Dendritic cell treated with granulocyte-macrophage colony-stimulating factor and Interleukin-4, amounts not matched to agents 40 ng/mL and 50 ng/mL, for 4 days (primary cell): ENCODE results near the gene GRIK4.

Experiments used
- H3K27ac Mint-ChIP-seq: one replicate; pipeline ENCODE4 v1.8.0; 2022; ENCODE audit warnings: mild to moderate bottlenecking, mixed read lengths
- H3K27me3 Mint-ChIP-seq: one replicate; pipeline ENCODE4 v1.8.0; 2022; ENCODE audit warnings: mild to moderate bottlenecking, mixed read lengths
- H3K36me3 Mint-ChIP-seq: one replicate; pipeline ENCODE4 v1.8.0; 2022; ENCODE audit warnings: low read depth, mixed read lengths
- H3K4me1 Mint-ChIP-seq: one replicate; pipeline ENCODE4 v1.8.0; 2022; ENCODE audit warnings: low read depth, mixed read lengths
- H3K4me3 Mint-ChIP-seq: one replicate; pipeline ENCODE4 v1.8.0; 2022; ENCODE audit warnings: mild to moderate bottlenecking, moderate library complexity, mixed read lengths
- H3K9me3 Mint-ChIP-seq: one replicate; pipeline ENCODE4 v1.8.0; 2022; ENCODE audit warnings: mixed read lengths
- intact Hi-C: fragments of 100-400 bp; cut with micrococcal nuclease; formaldehyde crosslinking; loops from one replicate; pipeline ENCODE4 v1.15.0; 2022

GRIK4 gene

DNA sequence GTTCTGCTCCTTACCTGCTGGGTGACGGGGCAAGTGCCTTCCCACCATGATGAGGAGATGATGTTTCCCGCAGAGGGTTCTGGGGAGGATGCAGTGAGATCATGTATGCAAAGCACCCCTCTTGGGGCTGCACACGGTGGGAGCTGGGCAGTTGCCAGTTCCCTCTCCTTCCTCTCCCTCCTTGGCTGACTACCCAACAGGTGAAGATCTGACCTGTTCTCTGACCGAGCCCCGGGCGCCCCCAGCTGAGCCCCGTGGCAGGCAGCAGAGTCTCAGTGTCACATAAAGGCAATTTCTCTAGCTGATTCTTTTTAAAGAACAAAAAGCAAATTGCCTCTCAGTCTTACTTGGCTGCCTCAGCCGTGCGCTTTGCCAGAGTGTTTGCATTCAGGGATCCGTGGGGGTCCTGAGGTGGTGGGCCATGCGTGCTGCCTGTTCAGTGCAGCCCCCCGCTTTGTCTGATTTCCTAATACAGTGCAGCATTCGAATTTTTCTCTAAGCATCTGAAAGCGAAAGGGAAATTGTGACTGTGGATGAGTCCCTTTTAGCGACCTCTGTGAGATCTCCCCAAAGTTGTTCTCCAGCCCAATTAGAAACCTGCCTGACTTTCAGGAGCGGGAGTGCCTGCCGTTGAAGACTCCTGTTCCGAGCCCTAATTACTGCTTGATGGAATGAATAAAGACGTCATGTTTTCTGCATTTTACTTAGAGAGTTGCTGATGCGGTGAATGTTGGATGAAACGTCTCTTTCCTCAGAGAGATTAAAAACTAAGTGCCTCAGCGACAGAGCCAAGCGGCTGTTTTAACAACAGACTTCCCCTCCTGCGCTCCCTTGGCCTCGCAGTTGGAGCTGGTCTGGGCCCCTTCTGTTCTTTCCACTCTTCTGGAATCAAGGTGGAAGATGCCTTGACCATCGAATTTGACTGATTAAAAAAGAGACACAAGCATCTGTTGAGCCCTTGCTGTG is 86.0 kb downstream of the GRIK4 start:
- no peak overlapping the region for H3K4me3 Mint-ChIP-seq
- H3K27ac Mint-ChIP-seq, result no peak overlapping the region
- H3K9me3 Mint-ChIP-seq, result no peaks in the 10 kb centered on the region
- intact Hi-C loops, result no loop called here
- H3K36me3 Mint-ChIP-seq, result no peaks in the 10 kb centered on the region
- peaks cover 14% of the 10 kb centered on the region for H3K27me3 Mint-ChIP-seq
- no peaks in the 10 kb centered on the region for H3K4me1 Mint-ChIP-seq

DNA sequence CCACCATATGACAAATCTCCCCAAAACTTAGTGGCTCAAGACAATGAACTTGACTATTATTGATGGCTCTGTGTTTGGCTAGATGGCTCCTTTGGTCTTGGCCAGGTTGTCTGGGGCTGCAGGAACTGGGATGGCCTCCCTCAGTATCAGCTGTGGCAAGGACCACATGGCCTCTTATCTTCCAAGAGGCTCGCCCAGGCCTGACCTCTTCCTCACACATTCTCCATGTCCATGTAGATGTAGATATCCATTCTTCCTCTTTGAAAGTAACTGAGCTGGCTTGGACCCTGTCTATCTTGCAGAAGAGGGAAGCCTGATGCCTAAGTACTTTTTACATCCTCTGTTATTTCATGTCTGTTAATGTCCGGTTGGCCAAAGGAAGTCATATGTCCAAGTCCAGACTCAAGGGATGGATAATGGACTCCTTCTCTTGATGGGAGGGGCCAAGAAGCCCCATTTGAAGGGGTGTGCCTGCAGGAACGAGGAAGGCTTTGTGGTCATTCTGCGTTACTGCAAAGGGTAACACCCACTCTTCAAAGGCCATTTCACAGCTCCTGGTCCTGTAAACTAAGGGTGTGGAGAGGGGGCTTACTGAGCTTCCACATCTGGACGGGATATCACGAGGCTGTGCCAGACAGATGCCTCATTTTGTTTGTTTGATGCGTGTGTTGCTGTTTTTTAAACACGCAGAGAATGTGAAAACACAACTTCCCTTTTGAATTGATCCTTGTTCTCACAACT is 87.1 kb downstream of the GRIK4 start:
- Mint-ChIP-seq H3K27me3 (peaks cover 6% of the 10 kb centered on the region), H3K27ac (no peak overlapping the region), H3K4me3 (no peak overlapping the region), H3K4me1 (no peaks in the 10 kb centered on the region), H3K36me3 (no peaks in the 10 kb centered on the region), H3K9me3 (no peaks in the 10 kb centered on the region)
- intact Hi-C loops, result no loop called here

DNA sequence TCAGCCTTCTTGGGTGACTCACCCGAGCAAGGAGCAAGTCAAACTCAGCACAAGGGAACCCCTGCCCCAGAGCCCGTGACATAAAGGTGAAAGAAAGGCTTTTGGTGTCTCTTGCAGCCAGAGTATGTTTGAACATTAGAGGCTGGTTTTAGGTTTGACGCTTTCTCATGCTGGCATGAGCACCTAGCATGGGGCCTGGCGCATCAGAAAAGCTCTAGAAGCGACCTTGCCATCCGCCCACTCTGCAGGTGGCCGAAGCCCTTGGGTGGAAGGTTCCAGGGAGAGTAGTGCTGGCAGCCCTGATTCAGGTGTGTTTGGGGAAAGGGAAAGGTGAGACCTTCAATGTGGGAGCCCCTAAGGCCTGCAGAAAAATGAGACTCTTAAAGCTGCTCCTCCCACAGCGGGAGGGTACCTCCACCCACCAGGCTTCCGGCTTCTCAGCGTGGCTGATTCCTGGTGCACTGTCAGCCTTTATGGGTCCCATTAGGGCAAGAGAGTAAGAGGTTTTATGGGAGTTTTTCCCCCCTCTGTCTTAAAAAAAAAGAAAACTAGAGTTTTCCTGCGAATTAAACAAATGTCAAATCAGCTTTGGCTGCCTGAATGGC is 88.4 kb downstream of the GRIK4 start:
- Mint-ChIP-seq H3K36me3 (no peaks in the 10 kb centered on the region), H3K4me1 (no peaks in the 10 kb centered on the region), H3K4me3 (no peak overlapping the region), H3K9me3 (no peaks in the 10 kb centered on the region), H3K27ac (no peak overlapping the region), H3K27me3 (peaks cover 4% of the 10 kb centered on the region)
- intact Hi-C loops, result no loop called here

DNA sequence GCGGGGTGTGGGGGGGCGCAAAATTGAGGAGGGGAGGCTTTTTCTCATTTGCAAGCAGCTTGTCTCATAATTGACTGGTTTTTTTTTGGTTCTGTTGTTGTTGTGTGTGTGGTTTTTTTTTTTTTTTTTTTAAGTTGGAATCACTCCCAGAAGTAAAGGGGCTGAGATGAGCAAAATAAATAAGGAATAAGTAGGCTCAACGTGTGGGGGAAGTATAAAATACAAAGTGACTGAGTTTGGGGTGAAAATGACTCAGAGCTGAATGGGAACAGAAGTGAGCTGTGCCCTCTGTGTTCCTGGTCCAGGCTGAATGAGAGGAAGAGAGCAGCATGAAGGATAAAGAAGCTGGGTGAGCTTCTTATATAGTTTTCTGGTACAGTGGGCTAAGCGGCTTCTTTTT is 90.0 kb downstream of the GRIK4 start:
- no peaks in the 10 kb centered on the region for H3K4me1 Mint-ChIP-seq
- H3K9me3 Mint-ChIP-seq, result no peaks in the 10 kb centered on the region
- H3K27me3 Mint-ChIP-seq, result peaks cover 4% of the 10 kb centered on the region
- no peak overlapping the region for H3K27ac Mint-ChIP-seq
- intact Hi-C loops, result no loop called here
- no peaks in the 10 kb centered on the region for H3K36me3 Mint-ChIP-seq
- H3K4me3 Mint-ChIP-seq, result no peak overlapping the region

DNA sequence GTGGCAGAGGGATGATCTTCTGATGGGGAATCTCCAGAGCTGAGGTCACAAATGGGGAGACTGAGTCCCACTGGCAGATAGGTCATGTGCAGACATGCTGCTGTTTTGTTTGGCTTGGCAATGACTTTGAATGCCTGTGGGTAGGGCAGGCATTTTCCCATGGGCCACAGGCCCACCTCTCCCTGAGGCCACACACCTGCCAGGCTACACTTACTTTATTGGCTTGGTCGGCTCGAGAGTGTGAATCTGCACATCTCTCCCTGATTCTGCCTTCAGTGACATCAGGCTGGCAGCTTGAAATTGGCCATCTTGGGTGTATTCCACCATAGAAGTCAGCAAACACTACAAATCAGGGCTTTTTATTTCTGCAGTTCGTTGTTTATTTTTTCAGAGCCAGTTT is 91.5 kb downstream of the GRIK4 start:
- intact Hi-C loops, result no loop called here
- H3K27me3 Mint-ChIP-seq, result peaks cover 4% of the 10 kb centered on the region
- no peaks in the 10 kb centered on the region for H3K36me3 Mint-ChIP-seq
- no peaks in the 10 kb centered on the region for H3K9me3 Mint-ChIP-seq
- H3K4me3 Mint-ChIP-seq, result no peak overlapping the region
- no peak overlapping the region for H3K27ac Mint-ChIP-seq
- no peaks in the 10 kb centered on the region for H3K4me1 Mint-ChIP-seq

DNA sequence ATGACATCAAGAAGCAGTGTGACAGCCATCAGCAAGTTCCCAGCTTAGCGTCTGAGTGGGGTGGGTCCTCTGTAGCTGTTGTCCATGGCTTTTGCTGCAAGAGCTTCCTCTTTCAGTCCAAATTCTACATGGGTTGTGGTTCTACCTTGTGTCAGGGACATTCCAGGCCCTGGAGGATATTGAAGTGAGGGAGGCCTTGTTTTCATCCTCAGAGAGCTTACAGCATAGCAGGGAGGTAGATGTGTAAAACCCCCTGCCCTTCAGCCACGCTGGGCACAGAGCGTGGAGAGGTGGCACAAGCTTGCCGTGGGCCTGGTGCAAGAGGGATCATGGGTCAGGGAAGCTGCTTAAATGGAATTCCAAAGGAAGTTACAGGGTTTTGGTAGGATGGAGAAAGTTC is 93.9 kb downstream of the GRIK4 start:
- peaks cover 2% of the 10 kb centered on the region for H3K27me3 Mint-ChIP-seq
- H3K4me1 Mint-ChIP-seq, result no peaks in the 10 kb centered on the region
- intact Hi-C loops, result no loop called here
- no peaks in the 10 kb centered on the region for H3K36me3 Mint-ChIP-seq
- no peak overlapping the region for H3K4me3 Mint-ChIP-seq
- no peaks in the 10 kb centered on the region for H3K9me3 Mint-ChIP-seq
- no peak overlapping the region for H3K27ac Mint-ChIP-seq

DNA sequence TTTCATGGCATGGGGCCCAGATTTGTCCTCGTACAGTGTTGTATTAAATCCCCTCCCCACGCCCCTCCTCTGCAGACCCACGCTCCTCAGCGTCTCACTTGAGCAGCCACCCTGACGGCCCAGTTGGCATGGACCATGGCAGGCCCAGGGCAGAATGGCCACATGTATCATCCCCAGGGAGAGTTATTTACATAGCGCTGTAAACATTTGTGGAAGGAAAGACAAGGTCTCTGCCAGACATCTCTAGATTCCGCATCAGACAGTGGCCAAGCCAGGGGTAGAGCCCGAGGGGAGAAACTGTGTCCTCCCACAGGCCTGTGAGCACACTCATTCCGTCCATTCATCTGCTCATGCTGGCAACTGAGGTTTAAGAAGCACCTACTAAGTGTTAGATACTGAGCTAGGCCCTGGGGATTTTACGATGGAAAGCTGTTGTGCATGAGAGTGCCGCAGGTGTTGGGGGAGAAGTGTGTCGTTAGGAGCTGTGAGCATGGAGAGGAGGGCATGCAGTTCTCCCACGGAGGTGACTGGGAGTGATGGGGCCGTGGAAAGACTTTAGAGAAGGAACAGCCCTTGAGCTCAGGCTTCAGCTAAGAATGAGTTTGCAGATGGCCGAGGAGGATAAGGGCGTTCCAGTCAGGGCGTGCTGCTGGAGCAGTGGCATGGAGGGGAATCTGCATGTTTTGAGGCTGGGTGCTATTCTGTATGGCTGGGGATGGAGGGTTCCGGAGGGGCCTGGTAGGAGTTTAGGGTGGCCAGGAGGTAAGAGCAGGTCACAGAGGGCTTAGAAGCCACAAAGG is 94.9 kb downstream of the GRIK4 start:
- Mint-ChIP-seq H3K9me3 (no peaks in the 10 kb centered on the region), H3K36me3 (no peaks in the 10 kb centered on the region), H3K4me3 (no peak overlapping the region), H3K27me3 (peaks cover 2% of the 10 kb centered on the region), H3K27ac (no peak overlapping the region), H3K4me1 (no peaks in the 10 kb centered on the region)
- intact Hi-C loops, result no loop called here

DNA sequence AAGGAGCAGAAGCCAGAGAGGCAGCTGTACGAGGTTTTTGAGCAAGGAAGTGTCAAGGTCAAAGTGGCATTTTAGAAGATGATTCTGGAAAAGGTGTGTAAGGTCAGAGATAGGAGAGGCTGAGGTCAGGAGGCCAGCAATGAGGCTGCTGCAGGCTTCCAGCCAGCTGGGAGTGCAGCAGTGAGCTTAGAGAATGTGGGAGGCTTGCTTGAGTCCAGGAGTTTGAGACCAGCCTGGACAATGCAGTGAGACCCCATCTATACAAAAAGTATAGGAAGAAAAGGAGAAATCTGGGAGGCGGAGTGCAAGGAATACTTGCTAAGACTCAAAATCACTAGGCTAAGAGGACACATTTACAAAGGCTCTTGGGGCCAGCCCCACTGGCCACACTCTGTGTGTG is 96.5 kb downstream of the GRIK4 start:
- intact Hi-C loops, result no loop called here
- Mint-ChIP-seq H3K4me3 (no peak overlapping the region), H3K4me1 (no peaks in the 10 kb centered on the region), H3K27ac (no peak overlapping the region), H3K36me3 (no peaks in the 10 kb centered on the region), H3K9me3 (no peaks in the 10 kb centered on the region), H3K27me3 (no peaks in the 10 kb centered on the region)

DNA sequence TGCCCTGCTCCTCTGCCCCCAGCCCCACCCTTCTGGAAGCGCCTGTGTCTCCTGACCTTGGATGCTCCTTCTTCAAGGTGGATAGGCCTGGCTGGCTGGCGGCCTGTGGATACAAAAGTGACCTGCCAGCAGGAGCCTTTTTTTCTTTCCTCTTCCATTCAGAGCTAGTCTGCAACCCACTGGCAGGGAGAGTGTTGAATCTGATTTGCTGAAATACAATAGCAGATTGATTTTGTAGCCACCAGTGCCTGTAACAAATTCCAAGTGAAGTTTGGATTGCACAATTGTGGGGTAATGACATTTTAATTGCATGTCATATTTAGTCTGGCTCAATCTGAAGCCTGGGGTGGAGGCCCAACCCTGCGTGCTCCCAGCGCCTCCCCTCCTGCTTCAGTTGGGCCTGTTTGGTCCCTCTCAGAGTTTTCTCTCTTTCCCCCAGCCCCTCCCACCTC is 97.2 kb downstream of the GRIK4 start:
- H3K36me3 Mint-ChIP-seq, result no peaks in the 10 kb centered on the region
- no peaks in the 10 kb centered on the region for H3K9me3 Mint-ChIP-seq
- no peak overlapping the region for H3K27ac Mint-ChIP-seq
- H3K4me1 Mint-ChIP-seq, result no peaks in the 10 kb centered on the region
- intact Hi-C loops, result no loop called here
- no peaks in the 10 kb centered on the region for H3K27me3 Mint-ChIP-seq
- H3K4me3 Mint-ChIP-seq, result no peak overlapping the region

DNA sequence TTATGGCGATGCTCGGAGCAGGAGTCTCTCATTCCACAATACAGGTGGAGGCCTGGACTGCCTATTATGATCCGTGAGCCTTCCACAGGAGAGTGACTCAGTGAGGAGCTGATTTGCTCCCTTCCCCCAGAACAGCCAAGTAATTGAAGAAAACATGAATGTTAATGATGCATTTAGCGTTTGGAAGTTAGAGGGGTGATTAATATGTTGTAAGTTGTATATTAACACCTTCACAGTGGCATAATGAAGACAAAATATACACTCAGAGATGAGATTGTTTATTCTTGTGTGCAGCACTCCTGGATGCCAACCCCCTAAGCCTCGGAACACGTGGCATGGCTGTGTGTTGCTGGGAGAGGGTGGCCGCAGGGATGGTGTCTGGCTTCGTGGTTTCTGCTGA is 98.6 kb downstream of the GRIK4 start:
- no peak overlapping the region for H3K4me3 Mint-ChIP-seq
- H3K27ac Mint-ChIP-seq, result no peak overlapping the region
- H3K36me3 Mint-ChIP-seq, result no peaks in the 10 kb centered on the region
- intact Hi-C loops, result no loop called here
- H3K27me3 Mint-ChIP-seq, result no peaks in the 10 kb centered on the region
- H3K9me3 Mint-ChIP-seq, result no peaks in the 10 kb centered on the region
- no peaks in the 10 kb centered on the region for H3K4me1 Mint-ChIP-seq

DNA sequence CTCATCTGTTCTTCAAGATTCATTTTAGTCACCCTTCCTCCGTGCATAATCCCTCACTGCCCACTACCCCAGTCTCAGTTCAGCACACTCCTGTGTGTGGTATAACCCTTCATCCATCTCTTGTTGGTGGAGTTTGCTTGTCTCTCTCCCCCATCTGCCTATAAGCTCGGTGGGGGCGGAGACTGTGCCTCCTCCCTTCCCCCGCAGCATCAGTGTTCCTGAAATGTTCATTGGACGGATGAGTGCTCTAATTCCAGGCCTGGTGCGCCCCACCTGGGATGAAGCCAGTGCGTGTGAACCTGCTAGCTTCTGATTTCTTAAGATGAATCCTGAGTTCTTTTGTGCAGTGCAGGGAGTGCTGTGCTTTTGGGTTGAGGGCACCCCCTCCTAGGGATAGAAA is 100.0 kb downstream of the GRIK4 start:
- no peaks in the 10 kb centered on the region for H3K27me3 Mint-ChIP-seq
- H3K4me3 Mint-ChIP-seq, result no peak overlapping the region
- intact Hi-C loops, result no loop called here
- H3K27ac Mint-ChIP-seq, result no peak overlapping the region
- H3K9me3 Mint-ChIP-seq, result no peaks in the 10 kb centered on the region
- no peaks in the 10 kb centered on the region for H3K4me1 Mint-ChIP-seq
- H3K36me3 Mint-ChIP-seq, result no peaks in the 10 kb centered on the region

DNA sequence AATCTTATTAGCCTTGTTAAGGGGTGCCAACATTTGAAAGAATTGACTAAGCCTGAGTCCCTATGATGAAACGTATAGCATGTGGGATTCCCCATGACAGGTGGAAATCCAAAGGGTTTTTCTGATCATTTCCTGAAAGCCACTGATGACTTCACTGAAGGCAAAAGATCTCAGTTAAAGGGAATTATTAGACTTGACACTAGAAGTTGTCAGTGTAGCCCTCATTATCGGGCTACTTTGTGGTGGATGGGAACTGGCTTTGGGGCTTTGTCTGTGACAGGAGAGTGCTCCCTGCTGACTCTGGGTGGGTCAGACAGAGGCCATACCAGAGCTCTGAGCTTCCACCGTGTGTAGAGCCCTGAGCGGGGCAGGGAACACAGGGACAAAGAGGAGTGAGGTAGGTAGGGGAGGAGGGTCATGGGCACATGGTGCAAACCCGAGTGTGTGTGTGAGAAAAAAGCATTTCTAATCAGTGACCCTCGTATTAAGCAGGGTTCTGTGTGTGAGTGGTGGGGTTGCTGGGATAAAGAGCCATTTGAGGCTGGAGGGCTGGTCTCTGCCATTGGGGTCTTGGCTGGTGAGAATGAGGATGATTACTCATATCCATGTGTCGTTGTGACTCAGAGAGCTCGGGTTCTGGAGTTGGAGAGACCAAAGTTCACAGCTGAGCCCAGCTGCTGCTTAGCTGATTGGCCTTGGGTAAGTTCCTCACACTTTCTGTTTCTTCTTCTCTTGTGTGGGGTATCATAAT is 101.1 kb downstream of the GRIK4 start:
- Mint-ChIP-seq H3K27ac (no peak overlapping the region), H3K4me3 (no peak overlapping the region), H3K9me3 (peaks cover 4% of the 10 kb centered on the region), H3K27me3 (no peaks in the 10 kb centered on the region), H3K36me3 (no peaks in the 10 kb centered on the region), H3K4me1 (no peaks in the 10 kb centered on the region)
- intact Hi-C loops, result no loop called here
